ENCODE results near the gene RNF11.

Gene RNF11, protein sequence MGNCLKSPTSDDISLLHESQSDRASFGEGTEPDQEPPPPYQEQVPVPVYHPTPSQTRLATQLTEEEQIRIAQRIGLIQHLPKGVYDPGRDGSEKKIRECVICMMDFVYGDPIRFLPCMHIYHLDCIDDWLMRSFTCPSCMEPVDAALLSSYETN

DNA sequence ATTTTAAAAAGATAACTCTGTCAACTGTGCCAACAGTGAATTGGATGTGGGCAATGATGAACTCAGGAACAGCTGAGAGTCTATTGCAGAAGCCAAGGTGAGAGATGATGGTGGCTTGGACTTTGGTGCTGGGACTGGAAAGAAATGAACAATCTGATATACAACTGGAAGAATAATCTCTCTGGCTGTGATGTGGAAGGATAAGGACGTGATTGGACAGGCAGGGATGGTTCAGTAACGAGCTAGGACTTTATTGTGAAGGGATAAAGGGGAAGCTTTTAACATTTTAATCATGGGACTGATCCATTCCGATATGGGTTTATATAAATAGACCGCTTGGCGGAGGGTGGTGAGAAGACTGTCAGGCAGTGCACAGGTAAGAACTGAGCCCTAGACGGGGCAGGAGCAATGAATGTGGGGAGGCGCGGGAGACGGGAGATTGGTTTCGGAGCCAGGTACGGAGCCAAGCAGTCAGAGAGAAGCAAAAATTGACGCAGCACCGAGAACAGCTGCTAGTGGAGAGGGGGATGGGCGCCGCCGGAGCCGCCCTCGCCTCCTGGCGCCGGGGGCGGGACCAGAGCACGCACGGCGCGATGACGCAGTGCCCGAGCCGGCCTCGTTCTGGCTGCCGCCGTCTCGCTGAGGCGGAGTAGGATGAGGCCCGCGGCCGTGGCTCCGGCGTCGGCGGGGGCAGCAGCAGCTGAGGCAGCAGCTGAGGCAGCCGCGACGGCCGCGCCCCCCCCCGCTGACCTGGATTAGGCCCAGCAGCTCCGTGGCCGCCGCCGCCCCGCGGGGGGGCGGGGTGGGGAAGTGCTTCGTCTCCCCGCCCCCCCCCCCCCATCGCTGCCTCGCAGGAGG lies at the start of gene RNF11:
Gene RNF11, plus strand, starts transcription at position 601 of the 858 bp plus-strand sequence. CDS start 484 bp downstream, outside the sequence.
- H3K4me3 Mint-ChIP-seq: peak within 1 kb of the TSS; percentile 91
- H3K36me3 Mint-ChIP-seq (ENCODE audit: low read depth): peaks cover 16% of the 10 kb centered on the region
- intact Hi-C loops (cut with micrococcal nuclease): loop anchor here (2.0 kb wide), 1 partner anchor 61 kb away; no protein-coding TSS in a partner anchor
- peak within 1 kb of the TSS; percentile 94 for H3K27ac Mint-ChIP-seq
- H3K27me3 Mint-ChIP-seq: no peaks in the 10 kb centered on the region
- H3K4me1 Mint-ChIP-seq (ENCODE audit: low read depth): peaks cover 39% of the 10 kb centered on the region
- H3K9me3 Mint-ChIP-seq: no peaks in the 10 kb centered on the region

DNA sequence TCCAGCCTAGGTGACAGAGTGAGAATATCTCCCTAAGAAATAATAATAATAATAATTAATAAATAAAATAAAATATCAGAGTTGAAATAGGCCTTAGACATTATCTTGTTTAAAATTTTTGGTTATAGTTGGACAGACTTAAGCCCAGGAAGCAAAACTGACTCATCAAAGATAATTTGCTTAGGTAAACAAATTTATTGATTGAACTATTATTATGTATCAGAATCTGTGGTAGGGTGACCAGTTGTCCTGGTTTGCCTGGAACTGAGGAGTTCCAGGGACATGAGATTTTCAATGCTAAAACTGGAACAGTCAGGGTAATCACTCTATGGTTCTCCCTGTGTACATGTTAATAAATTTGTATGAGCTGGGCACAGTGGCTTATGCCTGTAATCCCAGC lies 47.8 kb upstream of the RNF11 start:
- Mint-ChIP-seq H3K36me3 (ENCODE audit: low read depth) (no peaks in the 10 kb centered on the region), H3K27ac (no peak overlapping the region), H3K27me3 (peaks cover 8% of the 10 kb centered on the region), H3K4me1 (ENCODE audit: low read depth) (no peaks in the 10 kb centered on the region), H3K9me3 (no peaks in the 10 kb centered on the region), H3K4me3 (no peak overlapping the region)
- intact Hi-C loops (cut with micrococcal nuclease): loop anchor here (2.0 kb wide), 2 partner anchors 257 to 413 kb away; no protein-coding TSS in a partner anchor

DNA sequence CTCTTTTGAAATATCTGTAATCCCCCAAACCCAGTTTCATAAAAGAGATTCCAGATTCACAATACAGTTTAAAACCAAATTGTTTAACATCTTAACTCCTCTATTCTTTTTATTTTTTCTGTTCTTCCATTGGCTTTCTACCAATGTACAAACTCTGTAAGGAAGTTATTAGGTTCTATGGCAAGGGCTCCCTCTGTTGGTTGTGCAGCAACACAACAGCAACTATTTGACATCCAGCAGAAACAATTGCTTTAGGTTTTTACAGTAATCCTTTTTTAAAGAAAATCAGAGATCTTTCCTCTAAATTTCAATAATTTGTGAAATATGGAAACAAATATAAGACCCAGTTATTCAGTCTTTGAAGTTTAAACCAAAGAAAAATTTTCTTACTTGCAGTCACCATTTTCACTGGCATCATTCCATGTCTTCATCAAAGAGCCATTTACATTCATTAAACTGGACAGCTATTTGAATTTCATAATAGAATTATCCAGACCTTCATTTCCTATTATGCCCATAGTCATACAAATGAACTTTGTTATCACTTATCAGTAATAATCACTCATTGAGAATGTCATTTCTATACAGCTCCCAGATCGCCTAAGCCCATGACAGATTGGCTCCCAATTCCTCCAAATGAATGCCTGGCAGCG lies 46.5 kb upstream of the RNF11 start:
- H3K9me3 Mint-ChIP-seq: no peaks in the 10 kb centered on the region
- H3K27me3 Mint-ChIP-seq: peaks cover 8% of the 10 kb centered on the region
- intact Hi-C loops (cut with micrococcal nuclease): loop anchor here (1.0 to 10.0 kb wide), 4 partner anchors 101 to 415 kb away; no protein-coding TSS in a partner anchor
- H3K36me3 Mint-ChIP-seq (ENCODE audit: low read depth): no peaks in the 10 kb centered on the region
- no peak overlapping the region for H3K4me3 Mint-ChIP-seq
- no peaks in the 10 kb centered on the region for H3K4me1 Mint-ChIP-seq (ENCODE audit: low read depth)
- H3K27ac Mint-ChIP-seq: no peak overlapping the region

DNA sequence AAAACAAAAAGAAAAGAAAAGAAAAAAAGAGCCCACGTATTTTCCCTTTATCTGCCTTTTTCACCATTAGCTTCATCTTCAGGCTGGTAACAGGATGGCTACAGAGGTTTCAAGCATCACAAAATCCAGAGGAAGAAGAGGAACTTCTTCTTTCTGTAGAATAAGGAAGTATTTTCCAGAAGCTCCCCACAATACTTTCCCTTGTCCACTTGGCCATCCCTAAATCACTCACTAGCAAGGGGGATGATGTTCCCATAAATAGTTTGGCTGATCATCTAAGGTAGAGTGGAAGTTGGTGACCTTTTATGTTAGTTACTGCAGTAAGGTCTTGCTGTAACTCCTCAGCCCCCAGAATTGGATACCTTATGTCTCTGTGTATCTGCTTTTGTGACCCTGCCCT lies 45.1 kb upstream of the RNF11 start:
- no peak overlapping the region for H3K27ac Mint-ChIP-seq
- no peak overlapping the region for H3K4me3 Mint-ChIP-seq
- H3K4me1 Mint-ChIP-seq (ENCODE audit: low read depth): no peaks in the 10 kb centered on the region
- no peaks in the 10 kb centered on the region for H3K36me3 Mint-ChIP-seq (ENCODE audit: low read depth)
- no peaks in the 10 kb centered on the region for H3K9me3 Mint-ChIP-seq
- peaks cover 8% of the 10 kb centered on the region for H3K27me3 Mint-ChIP-seq
- intact Hi-C loops (cut with micrococcal nuclease): loop anchor here (10.0 kb wide), 1 partner anchor 104 kb away; no protein-coding TSS in a partner anchor

DNA sequence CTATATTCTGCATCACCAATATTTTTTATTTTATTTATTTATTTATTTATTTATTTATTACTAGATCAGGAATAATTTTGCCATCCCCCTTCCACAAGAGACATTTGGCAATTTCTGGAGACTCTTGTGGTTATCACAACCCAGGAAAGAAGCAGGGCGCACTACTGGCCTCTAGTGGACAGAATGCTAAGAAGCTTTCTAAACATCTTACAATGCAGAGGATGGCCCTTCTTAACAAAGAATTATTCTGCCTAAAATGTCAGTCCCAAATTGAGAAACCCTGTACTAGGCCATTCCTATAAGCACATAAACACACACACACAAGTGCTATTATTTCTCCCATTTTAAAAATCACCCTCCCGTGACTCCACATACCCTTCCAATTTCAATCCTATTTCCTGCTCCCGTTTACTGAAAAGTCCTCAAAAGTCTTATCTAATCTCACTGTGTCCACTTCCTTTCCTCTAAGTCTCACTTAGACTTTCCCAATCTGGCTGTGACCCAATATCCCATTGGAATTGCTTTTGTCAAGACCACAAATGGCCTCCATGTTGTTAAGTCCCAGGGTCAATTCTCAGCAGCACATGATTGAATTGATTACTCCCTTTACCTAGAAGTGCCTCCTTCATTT lies 43.7 kb upstream of the RNF11 start:
- intact Hi-C loops (cut with micrococcal nuclease): loop anchor here (10.0 kb wide), 1 partner anchor 102 kb away; no protein-coding TSS in a partner anchor
- Mint-ChIP-seq H3K4me3 (no peak overlapping the region), H3K27me3 (peaks cover 8% of the 10 kb centered on the region), H3K9me3 (no peaks in the 10 kb centered on the region), H3K27ac (no peak overlapping the region), H3K4me1 (ENCODE audit: low read depth) (no peaks in the 10 kb centered on the region), H3K36me3 (ENCODE audit: low read depth) (no peaks in the 10 kb centered on the region)

DNA sequence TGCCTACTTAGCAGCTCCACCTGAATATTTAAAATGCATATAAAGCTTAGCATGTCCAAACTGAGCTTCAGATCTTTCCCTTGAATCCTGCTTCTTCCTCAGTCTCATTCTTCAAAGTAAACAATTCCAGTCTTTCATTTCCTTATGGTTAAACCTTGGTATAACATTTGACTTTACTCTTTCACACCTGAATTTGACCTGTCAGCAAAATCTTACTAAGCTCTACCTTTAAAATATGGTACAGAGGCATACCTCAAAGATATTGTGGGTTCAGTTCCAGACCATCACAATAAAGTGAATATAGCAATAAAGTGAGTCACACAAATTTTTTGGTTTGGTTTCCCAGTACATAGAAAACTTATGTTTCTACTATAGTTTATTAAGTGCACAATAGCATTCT lies 42.5 kb upstream of the RNF11 start:
- no peaks in the 10 kb centered on the region for H3K36me3 Mint-ChIP-seq (ENCODE audit: low read depth)
- H3K27me3 Mint-ChIP-seq: peaks cover 8% of the 10 kb centered on the region
- H3K4me3 Mint-ChIP-seq: no peak overlapping the region
- no peaks in the 10 kb centered on the region for H3K4me1 Mint-ChIP-seq (ENCODE audit: low read depth)
- intact Hi-C loops (cut with micrococcal nuclease): loop anchor here (10.0 kb wide), 1 partner anchor 101 kb away; no protein-coding TSS in a partner anchor
- no peak overlapping the region for H3K27ac Mint-ChIP-seq
- H3K9me3 Mint-ChIP-seq: no peaks in the 10 kb centered on the region

DNA sequence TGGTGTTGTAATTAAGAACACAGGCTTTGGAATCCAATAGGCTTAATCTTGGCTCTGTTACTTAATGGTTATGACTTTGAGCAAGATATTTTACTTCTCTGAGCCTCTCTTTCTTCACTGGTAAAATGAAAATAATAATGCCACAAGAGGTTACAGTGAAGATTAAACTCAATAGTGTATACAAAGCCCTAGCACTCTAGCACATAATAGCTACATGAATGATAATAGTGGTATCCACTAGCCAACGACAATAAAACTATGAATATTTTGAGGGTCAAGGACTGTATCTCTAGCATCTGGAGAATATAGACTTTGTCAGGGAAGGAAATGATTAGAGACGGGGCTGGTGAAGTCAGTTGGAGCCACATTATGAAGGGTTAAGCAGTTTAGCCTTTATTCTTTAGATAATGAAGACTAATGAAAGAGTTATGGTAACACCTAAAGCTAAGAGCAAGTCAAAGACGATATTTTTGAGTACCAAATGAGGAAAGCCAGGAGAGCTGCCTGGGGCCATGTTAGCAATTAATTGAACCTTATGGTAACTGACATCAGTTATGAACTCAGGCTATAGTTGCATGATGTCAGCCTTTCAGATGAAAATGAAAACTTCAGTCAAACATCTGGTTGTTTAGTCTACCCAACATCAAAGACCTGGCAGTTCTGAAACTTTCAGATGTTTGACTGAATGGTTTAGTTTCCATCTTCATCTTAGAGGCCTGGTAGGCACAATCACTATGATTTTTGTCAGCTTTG lies 32.8 kb upstream of the RNF11 start:
- no peaks in the 10 kb centered on the region for H3K27me3 Mint-ChIP-seq

DNA sequence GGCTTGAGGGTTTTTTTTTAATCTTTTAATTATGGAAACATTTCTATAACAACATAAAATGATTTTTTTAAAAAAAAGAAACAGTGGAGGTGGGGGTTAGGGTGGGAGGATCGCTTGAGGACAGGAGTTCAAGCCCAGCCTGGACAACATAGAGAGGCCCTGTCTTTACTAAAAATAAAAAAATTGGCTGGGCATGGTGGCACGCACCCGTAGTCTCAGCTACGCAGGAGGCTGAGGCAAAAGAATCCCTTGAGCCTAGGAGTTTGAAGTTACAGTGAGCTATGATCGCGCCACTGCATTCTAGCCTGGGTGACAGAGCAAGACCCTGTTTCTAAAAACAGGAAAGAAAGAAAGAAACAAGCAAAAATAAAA lies 32.2 kb upstream of the RNF11 start:
- Mint-ChIP-seq H3K27ac (no peak overlapping the region), H3K4me1 (ENCODE audit: low read depth) (no peaks in the 10 kb centered on the region), H3K9me3 (no peaks in the 10 kb centered on the region), H3K27me3 (no peaks in the 10 kb centered on the region), H3K4me3 (no peak overlapping the region), H3K36me3 (ENCODE audit: low read depth) (no peaks in the 10 kb centered on the region)
- intact Hi-C loops (cut with micrococcal nuclease): no loop called here

More for the DNA sequence above, 32.8 kb upstream of the RNF11 start:
- intact Hi-C loops (cut with micrococcal nuclease): no loop called here
- no peaks in the 10 kb centered on the region for H3K4me1 Mint-ChIP-seq (ENCODE audit: low read depth)
- H3K27ac Mint-ChIP-seq: no peak overlapping the region
- no peaks in the 10 kb centered on the region for H3K9me3 Mint-ChIP-seq
- no peak overlapping the region for H3K4me3 Mint-ChIP-seq
- no peaks in the 10 kb centered on the region for H3K36me3 Mint-ChIP-seq (ENCODE audit: low read depth)

DNA sequence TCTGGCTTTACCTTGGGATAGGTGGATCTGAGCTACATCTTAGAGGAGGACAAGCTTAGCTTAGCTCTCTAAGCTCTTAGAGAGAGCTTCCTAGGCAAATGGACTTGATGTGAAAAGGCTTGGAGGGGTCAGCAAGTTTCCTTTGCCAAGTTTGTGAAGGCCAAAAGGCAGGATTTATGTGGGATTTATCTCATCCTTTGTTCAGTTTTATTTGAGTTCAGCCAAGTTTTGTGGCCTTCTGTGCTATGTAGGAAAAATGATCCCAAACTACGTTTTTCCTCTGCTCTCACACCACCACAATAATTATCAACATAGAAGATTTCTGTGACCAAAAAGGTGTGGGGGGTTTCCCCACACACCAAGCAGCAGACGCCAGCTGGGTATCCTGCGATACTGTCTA lies 26.0 kb upstream of the RNF11 start:
- H3K4me1 Mint-ChIP-seq (ENCODE audit: low read depth): peaks cover 16% of the 10 kb centered on the region
- no peaks in the 10 kb centered on the region for H3K36me3 Mint-ChIP-seq (ENCODE audit: low read depth)
- no peak overlapping the region for H3K27ac Mint-ChIP-seq
- H3K4me3 Mint-ChIP-seq: no peak overlapping the region
- no peaks in the 10 kb centered on the region for H3K27me3 Mint-ChIP-seq
- intact Hi-C loops (cut with micrococcal nuclease): no loop called here
- H3K9me3 Mint-ChIP-seq: no peaks in the 10 kb centered on the region

DNA sequence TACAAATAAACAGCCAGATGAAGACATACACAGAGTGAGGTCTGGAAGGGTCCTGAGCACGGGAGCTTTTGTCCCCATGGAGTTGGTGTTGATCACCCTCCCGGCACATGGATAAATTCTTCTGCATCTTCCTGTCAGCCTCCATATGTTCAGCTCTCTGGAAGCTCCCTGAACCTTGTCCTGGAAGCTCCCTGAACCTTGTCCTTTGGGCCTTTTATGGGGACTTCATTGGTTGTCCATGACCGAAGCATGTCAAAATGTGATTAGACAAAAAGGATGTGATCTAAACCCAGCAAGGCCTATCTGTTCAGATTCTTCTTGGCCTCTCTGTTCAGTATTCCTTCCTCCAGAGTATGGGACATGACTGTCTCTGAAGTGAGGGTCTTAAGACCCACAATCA lies 25.4 kb upstream of the RNF11 start:
- H3K27ac Mint-ChIP-seq: no peak overlapping the region

DNA sequence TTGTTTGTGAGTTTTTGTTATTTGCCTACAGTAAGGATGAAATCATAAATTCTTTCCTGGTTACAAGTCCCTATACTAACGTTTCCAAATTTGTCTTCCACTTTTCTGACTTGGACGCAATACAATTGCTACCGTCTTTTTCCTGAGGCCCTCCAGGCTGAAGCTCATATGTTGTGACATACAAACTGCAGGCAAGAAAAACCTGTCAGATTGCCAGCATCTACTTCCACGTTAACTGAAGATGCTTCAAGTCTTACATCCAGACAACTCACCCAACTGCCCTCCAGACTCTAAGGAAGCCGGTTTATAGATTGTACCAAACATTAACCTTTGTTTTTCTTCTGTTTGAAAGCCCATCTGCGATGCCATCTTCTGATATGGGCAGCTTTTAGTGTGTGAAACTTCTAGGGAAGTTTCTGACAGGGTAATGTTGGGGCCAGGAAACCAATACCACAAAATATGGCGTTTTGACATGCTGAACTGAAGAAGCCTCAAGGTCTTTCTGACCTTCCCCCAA lies 21.4 kb upstream of the RNF11 start:
- Mint-ChIP-seq H3K36me3 (ENCODE audit: low read depth) (no peaks in the 10 kb centered on the region), H3K27ac (no peak overlapping the region), H3K9me3 (no peaks in the 10 kb centered on the region), H3K4me3 (no peak overlapping the region), H3K4me1 (ENCODE audit: low read depth) (peaks cover 26% of the 10 kb centered on the region), H3K27me3 (no peaks in the 10 kb centered on the region)
- intact Hi-C loops (cut with micrococcal nuclease): no loop called here

More for the DNA sequence above, 25.4 kb upstream of the RNF11 start:
- intact Hi-C loops (cut with micrococcal nuclease): no loop called here
- no peaks in the 10 kb centered on the region for H3K27me3 Mint-ChIP-seq
- H3K4me3 Mint-ChIP-seq: no peak overlapping the region
- peaks cover 21% of the 10 kb centered on the region for H3K4me1 Mint-ChIP-seq (ENCODE audit: low read depth)
- no peaks in the 10 kb centered on the region for H3K9me3 Mint-ChIP-seq
- H3K36me3 Mint-ChIP-seq (ENCODE audit: low read depth): no peaks in the 10 kb centered on the region

DNA sequence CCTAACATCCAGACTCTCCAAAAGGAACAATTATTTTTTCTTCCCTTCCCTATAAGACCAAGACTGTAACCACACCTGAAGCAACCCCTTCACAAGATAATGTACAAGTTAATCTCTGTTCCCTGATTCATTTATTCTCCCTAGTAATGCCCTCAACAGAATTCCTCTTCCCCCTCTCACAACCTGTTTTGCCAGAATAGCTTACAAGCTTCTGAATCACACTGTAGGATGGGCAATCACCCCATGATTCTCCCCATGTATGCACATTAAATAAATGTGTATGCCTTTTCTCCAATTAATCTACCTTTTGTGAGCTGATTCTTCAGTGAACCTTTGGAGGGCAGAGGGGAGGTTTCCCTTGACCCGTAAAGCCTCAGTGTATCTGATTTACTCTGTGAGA lies 20.9 kb upstream of the RNF11 start:
- Mint-ChIP-seq H3K36me3 (ENCODE audit: low read depth) (no peaks in the 10 kb centered on the region), H3K9me3 (no peaks in the 10 kb centered on the region), H3K27ac (no peak overlapping the region), H3K27me3 (no peaks in the 10 kb centered on the region), H3K4me1 (ENCODE audit: low read depth) (peaks cover 29% of the 10 kb centered on the region), H3K4me3 (no peak overlapping the region)
- intact Hi-C loops (cut with micrococcal nuclease): no loop called here

DNA sequence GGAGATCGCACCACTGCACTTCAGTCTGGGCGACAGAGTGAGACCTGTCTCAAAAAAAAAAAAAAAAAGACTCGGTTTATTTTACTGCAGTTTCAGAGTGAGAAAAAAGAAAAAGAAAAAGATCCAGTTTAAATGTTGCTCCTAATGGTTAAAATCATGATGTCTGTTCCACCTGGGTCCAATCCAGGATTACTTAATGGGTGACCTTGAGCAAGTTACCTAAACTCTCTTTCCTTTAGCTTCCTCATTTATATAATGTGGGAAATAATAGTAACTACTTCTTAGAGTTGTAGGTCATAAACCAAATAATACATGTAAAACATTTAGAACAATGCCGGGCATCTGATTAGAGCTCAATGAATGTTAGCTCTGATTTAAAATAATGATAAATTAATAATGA lies 19.4 kb upstream of the RNF11 start:
- no peaks in the 10 kb centered on the region for H3K36me3 Mint-ChIP-seq (ENCODE audit: low read depth)
- H3K4me1 Mint-ChIP-seq (ENCODE audit: low read depth): peaks cover 38% of the 10 kb centered on the region
- no peak overlapping the region for H3K27ac Mint-ChIP-seq
- H3K9me3 Mint-ChIP-seq: no peaks in the 10 kb centered on the region
- intact Hi-C loops (cut with micrococcal nuclease): no loop called here
- no peak overlapping the region for H3K4me3 Mint-ChIP-seq
- no peaks in the 10 kb centered on the region for H3K27me3 Mint-ChIP-seq
